Smooth muscle cell (in vitro differentiated cells): Measurements from ENCODE around the gene TBL1X. TPM values are rescaled to one million over a fixed set of nuclear protein-coding genes. Genes with fewer than 3 reads are reported as not detected.
A peak's percentile ranks its signal among the peaks of the same experiment; 100 is the strongest.

Experiments used
- DNase-seq: peaks from one replicate; lab custom pipeline; 2025; ENCODE audit not compliant: unreplicated experiment; lab: John Stamatoyannopoulos, UW
- H2AFZ ChIP-seq: fragments of 200-600 bp; sonication (generic); 2 replicates; pipeline ENCODE4 v1.6.0; 2016; ENCODE audit warnings: antibody characterized with exemption, low read depth, mild to moderate bottlenecking
- H3F3A ChIP-seq: fragments of 200-600 bp; sonication (generic); 2 replicates; pipeline ENCODE4 v1.6.0; 2017; ENCODE audit warnings: antibody characterized with exemption, low read depth
- H3K27ac ChIP-seq: fragments of 200-600 bp; sonication (generic); 2 replicates; pipeline ENCODE4 v1.5.1; 2016; ENCODE audit warnings: low read depth, mild to moderate bottlenecking
- H3K27me3 ChIP-seq: fragments of 200-600 bp; sonication (generic); 2 replicates; pipeline ENCODE4 v1.6.1; 2016; ENCODE audit warnings: low read depth, mild to moderate bottlenecking
- H3K36me3 ChIP-seq: fragments of 200-600 bp; sonication (generic); 2 replicates; pipeline ENCODE4 v1.5.1; 2016; ENCODE audit warnings: low read depth
- H3K4me1 ChIP-seq: fragments of 200-600 bp; sonication (generic); 2 replicates; pipeline ENCODE4 v1.5.1; 2016; ENCODE audit warnings: low read depth
- H3K4me2 ChIP-seq: fragments of 200-600 bp; sonication (generic); 2 replicates; pipeline ENCODE4 v1.6.0; 2016; ENCODE audit warnings: mild to moderate bottlenecking
- H3K4me3 ChIP-seq: fragments of 200-600 bp; sonication (generic); 2 replicates; pipeline ENCODE4 v1.5.1; 2016; ENCODE audit warnings: mild to moderate bottlenecking
- H3K79me2 ChIP-seq: fragments of 200-600 bp; sonication (generic); 2 replicates; pipeline ENCODE4 v1.6.0; 2016; ENCODE audit warnings: low read depth, mild to moderate bottlenecking
- H3K9ac ChIP-seq: fragments of 200-600 bp; sonication (generic); 2 replicates; pipeline ENCODE4 v1.6.0; 2016; ENCODE audit warnings: low read depth
- H3K9me3 ChIP-seq: fragments of 200-600 bp; sonication (generic); replicated peaks from 2 replicates; pipeline ENCODE4 v1.5.1; 2016; ENCODE audit warnings: low read depth
- H4K20me1 ChIP-seq: fragments of 200-600 bp; sonication (generic); 2 replicates; pipeline ENCODE4 v1.6.0; 2016; ENCODE audit warnings: low read depth
- CTCF ChIP-seq: fragments of 200-600 bp; sonication (generic); IDR thresholded peaks from 2 replicates; pipeline ENCODE4 v1.5.1; 2017; ENCODE audit warnings: borderline replicate concordance, mild to moderate bottlenecking, antibody characterized with exemption; ENCODE audit not compliant: insufficient read depth, poor library complexity, severe bottlenecking
- WGBS: methylation state at CpG from one replicate; pipeline ENCODE4 v1.1.7; 2016; ENCODE audit warnings: low lambda C conversion rate; 5-methylcytosine and 5-hydroxymethylcytosine counted together
- polyA plus RNA-seq: library from polyadenylated mRNA; unstranded; fragments of >200 nt; fragmentation: Nextera tagmentation; extraction: Ambion mirVana; gene quantifications from 2 replicates; pipeline ENCODE4 v1.2.1, GENCODE V29; 2016
- total RNA-seq: library from RNA; depleted of rRNA; stranded (reverse); fragments of >200 nt; gene quantifications from 2 replicates; pipeline ENCODE4 v1.2.3, GENCODE V29; 2014

The TBL1X gene
- total and polyA plus RNA-seq, 2 experiments from 2014 or later: 9.0 to 9.8 TPM

GRCh38 chrX:9498236-9498635 lies 33.4 kb downstream of the TBL1X start:
- no peaks in the 10 kb centered on the region for H3K36me3 ChIP-seq
- no peak overlapping the region for H3K4me2 ChIP-seq
- peaks cover 3% of the 10 kb centered on the region for H3K79me2 ChIP-seq
- DNase-seq: no peak
- no peaks in the 10 kb centered on the region for H3K27me3 ChIP-seq
- no peaks in the 10 kb centered on the region for H3K4me1 ChIP-seq
- H3F3A ChIP-seq: no peaks in the 10 kb centered on the region
- H3K4me3 ChIP-seq: no peak overlapping the region
- no peak overlapping the region for H2AFZ ChIP-seq
- H3K27ac ChIP-seq: peak overlapping the region; percentile 55
- TF ChIP-seq CTCF: no peak
- no peaks in the 10 kb centered on the region for H3K9me3 ChIP-seq
- 34% methylated on average over 5 of the region's 5 CpGs for WGBS
- H4K20me1 ChIP-seq: peaks cover 63% of the 10 kb centered on the region
- H3K9ac ChIP-seq: no peak overlapping the region

- no peak for TF ChIP-seq CTCF
- peaks cover 42% of the 10 kb centered on the region for H4K20me1 ChIP-seq
- H3K4me1 ChIP-seq: no peaks in the 10 kb centered on the region
- no peak for DNase-seq
- H3K4me2 ChIP-seq: no peak overlapping the region
- H3K9ac ChIP-seq: no peak overlapping the region
- no peaks in the 10 kb centered on the region for H3F3A ChIP-seq
- H3K79me2 ChIP-seq: peaks cover 3% of the 10 kb centered on the region
- H3K9me3 ChIP-seq: no peaks in the 10 kb centered on the region
- 82% methylated on average over 6 of the region's 6 CpGs for WGBS
- no peak overlapping the region for H3K4me3 ChIP-seq
- no peaks in the 10 kb centered on the region for H3K27me3 ChIP-seq
- no peak overlapping the region for H3K27ac ChIP-seq
- H2AFZ ChIP-seq: no peak overlapping the region
- H3K36me3 ChIP-seq: no peaks in the 10 kb centered on the region
Observed at GRCh38 chrX:9500584-9500983, 35.7 kb downstream of the TBL1X start.

- WGBS: 71% methylated on average over 2 of the region's 2 CpGs
Observed at GRCh38 chrX:9501362-9501761, 36.5 kb downstream of the TBL1X start.

More at GRCh38 chrX:9501362-9501761, 36.5 kb downstream of the TBL1X start:
- Histone ChIP-seq H3K27me3 (no peaks in the 10 kb centered on the region), H3F3A (no peaks in the 10 kb centered on the region), H3K4me1 (no peaks in the 10 kb centered on the region), H3K9ac (no peak overlapping the region), H3K9me3 (no peaks in the 10 kb centered on the region), H3K4me3 (no peak overlapping the region), H3K4me2 (no peak overlapping the region), H4K20me1 (peaks cover 35% of the 10 kb centered on the region), H3K79me2 (no peaks in the 10 kb centered on the region), H3K36me3 (no peaks in the 10 kb centered on the region), H3K27ac (no peak overlapping the region), H2AFZ (no peak overlapping the region)
- no peak for TF ChIP-seq CTCF
- no peak for DNase-seq
